HL-60 (cell line): Measurements from ENCODE around the gene PIGQ.

Source experiments
- DNase-seq, 2 experiments: peaks; one replicate each; pipeline ENCODE4 v3.0.0-alpha.2; 2010 to 2020; ENCODE audit warnings: low read depth in 1 of 2, low spot score in 1 of 2
- H3K27ac ChIP-seq: fragments of 250-450 bp; sonication (Bioruptor Pico); replicated peaks from 2 replicates; pipeline ENCODE4 v1.5.1; 2020; ENCODE audit warnings: mild to moderate bottlenecking, moderate library complexity
- H3K27me3 ChIP-seq: fragments of 250-450 bp; sonication (Bioruptor Pico); 2 replicates; pipeline ENCODE4 v1.5.1; 2021; ENCODE audit warnings: mild to moderate bottlenecking, moderate library complexity; ENCODE audit not compliant: insufficient read depth, poor library complexity, severe bottlenecking
- H3K4me3 ChIP-seq: replicated peaks from 2 replicates; pipeline ENCODE4 v1.5.1; 2011; ENCODE audit warnings: mild to moderate bottlenecking, control low read depth, low read length; ENCODE audit not compliant: insufficient read depth
- GABPA ChIP-seq: IDR thresholded peaks from 2 replicates; pipeline ENCODE4 v1.6.1; 2012; ENCODE audit warnings: low read depth
- POLR2AphosphoS5 ChIP-seq: IDR thresholded peaks from 2 replicates; pipeline ENCODE4 v1.6.1; 2012; ENCODE audit warnings: low read depth
- SPI1 ChIP-seq: IDR thresholded peaks from 2 replicates; pipeline ENCODE4 v1.6.1; 2012; ENCODE audit warnings: low read depth, mild to moderate bottlenecking, borderline replicate concordance
- TF ChIP-seq, protein P1 (sequence below): IDR thresholded peaks from one replicate; pipeline ENCODE4 v1.5.1; 2011; ENCODE audit warnings: low read length, control low read depth, inconsistent platforms; ENCODE audit not compliant: insufficient read depth
- TF ChIP-seq, protein P2 (sequence below): IDR thresholded peaks from 2 replicates; pipeline ENCODE4 v1.6.1; 2012; ENCODE audit warnings: low read depth; ENCODE audit not compliant: insufficient replicate concordance

PIGQ gene

DNA sequence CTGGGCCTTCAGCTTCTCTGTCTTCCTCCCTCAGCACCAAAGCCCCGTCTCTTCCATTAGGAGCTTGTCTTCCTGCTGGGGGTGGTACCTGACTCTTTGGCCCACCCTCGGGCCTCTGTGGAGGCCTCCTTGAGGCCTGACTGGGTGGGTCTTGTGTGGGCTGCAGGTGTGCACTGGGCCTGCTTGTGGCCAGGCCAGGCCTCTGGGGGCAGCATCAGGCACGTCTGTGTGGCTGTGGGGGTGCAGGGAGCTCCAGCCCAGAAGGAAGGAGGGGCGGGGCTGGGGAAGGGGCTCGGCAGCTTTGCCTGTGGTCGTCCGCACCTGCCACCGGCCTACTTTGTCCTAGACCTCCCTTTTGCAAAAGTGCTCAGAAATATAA lies 7.0 kb downstream of the PIGQ start:
- no peak for DNase-seq
- Histone ChIP-seq H3K27me3 (no peaks in the 10 kb centered on the region), H3K4me3 (no peak overlapping the region), H3K27ac (no peak overlapping the region)
- no peak; the same call in 1 of the 2 replicates for TF ChIP-seq POLR2AphosphoS5

DNA sequence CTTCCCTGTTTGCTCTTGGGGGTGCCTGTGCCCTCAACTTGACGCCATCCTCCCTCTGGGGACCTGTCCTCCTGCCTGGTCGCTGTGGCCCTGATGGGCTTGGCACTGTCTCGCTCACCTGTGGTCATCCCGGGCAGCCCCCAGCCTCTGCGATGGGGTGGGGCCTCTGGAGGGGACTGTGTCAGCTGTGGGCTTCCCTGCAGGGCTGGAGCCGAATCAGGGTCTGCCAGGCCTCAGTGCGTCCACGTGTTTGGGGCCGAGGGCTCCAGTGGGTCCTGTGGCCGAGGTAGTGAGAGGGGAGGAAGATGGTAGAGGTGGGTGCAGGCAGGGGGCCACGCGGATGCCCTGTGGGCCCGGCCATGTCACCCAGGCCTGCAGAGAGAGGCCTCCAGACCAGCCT lies 8.0 kb downstream of the PIGQ start:
- Histone ChIP-seq H3K27me3 (no peaks in the 10 kb centered on the region), H3K27ac (no peak overlapping the region), H3K4me3 (no peak overlapping the region)
- no peak for DNase-seq
- TF ChIP-seq, protein P1, sequence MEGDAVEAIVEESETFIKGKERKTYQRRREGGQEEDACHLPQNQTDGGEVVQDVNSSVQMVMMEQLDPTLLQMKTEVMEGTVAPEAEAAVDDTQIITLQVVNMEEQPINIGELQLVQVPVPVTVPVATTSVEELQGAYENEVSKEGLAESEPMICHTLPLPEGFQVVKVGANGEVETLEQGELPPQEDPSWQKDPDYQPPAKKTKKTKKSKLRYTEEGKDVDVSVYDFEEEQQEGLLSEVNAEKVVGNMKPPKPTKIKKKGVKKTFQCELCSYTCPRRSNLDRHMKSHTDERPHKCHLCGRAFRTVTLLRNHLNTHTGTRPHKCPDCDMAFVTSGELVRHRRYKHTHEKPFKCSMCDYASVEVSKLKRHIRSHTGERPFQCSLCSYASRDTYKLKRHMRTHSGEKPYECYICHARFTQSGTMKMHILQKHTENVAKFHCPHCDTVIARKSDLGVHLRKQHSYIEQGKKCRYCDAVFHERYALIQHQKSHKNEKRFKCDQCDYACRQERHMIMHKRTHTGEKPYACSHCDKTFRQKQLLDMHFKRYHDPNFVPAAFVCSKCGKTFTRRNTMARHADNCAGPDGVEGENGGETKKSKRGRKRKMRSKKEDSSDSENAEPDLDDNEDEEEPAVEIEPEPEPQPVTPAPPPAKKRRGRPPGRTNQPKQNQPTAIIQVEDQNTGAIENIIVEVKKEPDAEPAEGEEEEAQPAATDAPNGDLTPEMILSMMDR, result no peak
- TF ChIP-seq, protein P2, sequence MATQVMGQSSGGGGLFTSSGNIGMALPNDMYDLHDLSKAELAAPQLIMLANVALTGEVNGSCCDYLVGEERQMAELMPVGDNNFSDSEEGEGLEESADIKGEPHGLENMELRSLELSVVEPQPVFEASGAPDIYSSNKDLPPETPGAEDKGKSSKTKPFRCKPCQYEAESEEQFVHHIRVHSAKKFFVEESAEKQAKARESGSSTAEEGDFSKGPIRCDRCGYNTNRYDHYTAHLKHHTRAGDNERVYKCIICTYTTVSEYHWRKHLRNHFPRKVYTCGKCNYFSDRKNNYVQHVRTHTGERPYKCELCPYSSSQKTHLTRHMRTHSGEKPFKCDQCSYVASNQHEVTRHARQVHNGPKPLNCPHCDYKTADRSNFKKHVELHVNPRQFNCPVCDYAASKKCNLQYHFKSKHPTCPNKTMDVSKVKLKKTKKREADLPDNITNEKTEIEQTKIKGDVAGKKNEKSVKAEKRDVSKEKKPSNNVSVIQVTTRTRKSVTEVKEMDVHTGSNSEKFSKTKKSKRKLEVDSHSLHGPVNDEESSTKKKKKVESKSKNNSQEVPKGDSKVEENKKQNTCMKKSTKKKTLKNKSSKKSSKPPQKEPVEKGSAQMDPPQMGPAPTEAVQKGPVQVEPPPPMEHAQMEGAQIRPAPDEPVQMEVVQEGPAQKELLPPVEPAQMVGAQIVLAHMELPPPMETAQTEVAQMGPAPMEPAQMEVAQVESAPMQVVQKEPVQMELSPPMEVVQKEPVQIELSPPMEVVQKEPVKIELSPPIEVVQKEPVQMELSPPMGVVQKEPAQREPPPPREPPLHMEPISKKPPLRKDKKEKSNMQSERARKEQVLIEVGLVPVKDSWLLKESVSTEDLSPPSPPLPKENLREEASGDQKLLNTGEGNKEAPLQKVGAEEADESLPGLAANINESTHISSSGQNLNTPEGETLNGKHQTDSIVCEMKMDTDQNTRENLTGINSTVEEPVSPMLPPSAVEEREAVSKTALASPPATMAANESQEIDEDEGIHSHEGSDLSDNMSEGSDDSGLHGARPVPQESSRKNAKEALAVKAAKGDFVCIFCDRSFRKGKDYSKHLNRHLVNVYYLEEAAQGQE, result no peak
- TF ChIP-seq POLR2AphosphoS5 (no peak), GABPA (no peak), SPI1 (no peak)

DNA sequence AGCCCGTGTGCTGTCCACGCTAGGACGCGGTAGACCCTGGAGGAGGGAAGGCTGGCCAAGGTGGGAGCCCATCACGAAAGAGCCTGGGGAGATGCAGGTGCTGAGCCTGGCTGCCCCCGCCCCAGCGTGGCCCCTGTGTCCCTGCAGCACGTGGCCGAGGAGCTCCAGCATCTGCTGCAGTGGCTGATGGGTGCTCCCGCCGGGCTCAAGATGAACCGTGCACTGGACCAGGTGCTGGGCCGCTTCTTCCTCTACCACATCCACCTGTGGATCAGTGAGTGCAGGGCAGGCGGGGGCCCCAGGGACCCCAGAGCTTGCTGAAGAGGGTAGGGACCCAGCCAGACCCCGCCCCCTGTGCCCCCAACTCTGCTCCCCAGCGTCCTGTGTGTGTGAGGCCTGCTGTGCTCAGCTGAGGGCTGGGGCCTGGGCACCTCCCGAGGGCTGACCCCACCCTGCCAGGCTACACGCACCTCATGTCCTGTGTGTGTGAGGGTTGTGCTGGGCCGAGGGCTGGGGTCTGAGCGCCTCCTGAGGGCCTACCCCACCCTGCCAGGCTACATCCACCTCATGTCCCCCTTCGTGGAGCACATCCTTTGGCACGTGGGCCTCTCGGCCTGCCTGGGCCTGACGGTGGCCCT lies 8.6 kb downstream of the PIGQ start:
- no peak overlapping the region for H3K27ac ChIP-seq
- no peak for DNase-seq
- TF ChIP-seq, protein P1, result no peak
- TF ChIP-seq POLR2AphosphoS5 (0 out of 2 replicates have a peak, but pooled peaks have one; percentile 21), GABPA (no peak)
- H3K4me3 ChIP-seq, result no peak overlapping the region
- H3K27me3 ChIP-seq, result no peaks in the 10 kb centered on the region

DNA sequence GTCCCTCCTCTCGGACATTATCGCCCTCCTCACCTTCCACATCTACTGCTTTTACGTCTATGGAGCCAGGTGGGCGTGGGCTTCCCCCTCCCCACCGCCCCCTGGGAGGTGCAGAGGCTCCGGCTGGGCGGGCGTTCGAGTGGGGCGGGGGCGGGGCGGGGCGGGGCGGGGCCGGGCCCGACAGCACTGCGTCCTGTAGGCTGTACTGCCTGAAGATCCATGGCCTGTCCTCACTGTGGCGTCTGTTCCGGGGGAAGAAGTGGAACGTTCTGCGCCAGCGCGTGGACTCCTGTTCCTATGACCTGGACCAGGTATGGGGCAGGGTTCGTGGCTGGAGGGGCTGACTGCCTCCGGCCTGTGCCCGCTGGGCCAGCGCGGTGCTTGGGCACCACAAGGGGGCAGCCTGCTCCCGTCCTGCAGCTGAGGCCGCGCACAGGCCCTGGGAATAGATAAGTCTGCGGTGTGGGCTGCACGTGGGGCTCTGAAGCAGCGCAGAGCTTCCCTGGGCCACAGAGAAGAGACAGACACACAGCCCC lies 9.2 kb downstream of the PIGQ start:
- Histone ChIP-seq H3K4me3 (no peak overlapping the region), H3K27ac (no peak overlapping the region), H3K27me3 (no peaks in the 10 kb centered on the region)
- DNase-seq, result peak; percentile 71 to 85
- TF ChIP-seq SPI1, result no peak
- TF ChIP-seq, protein P2, result no peak
- no peak for TF ChIP-seq GABPA
- TF ChIP-seq, protein P1, result peak; percentile 89
- TF ChIP-seq POLR2AphosphoS5, result peak; percentile 59
